RWPE2 (cell line): ENCODE results near the gene CYP51A1.
A peak's percentile ranks its signal among the peaks of the same experiment; 100 is the strongest.

Experiments
- ATAC-seq: fragments of 200-7000 bp; cut with Tn5 transposase; 3 replicates; pipeline ENCODE4 v1.9.1; 2021; ENCODE audit warnings: low read depth
- DNase-seq: peaks from one replicate; pipeline ENCODE4 v3.0.0-alpha.2; 2020; ENCODE audit warnings: low spot score
- H3K27ac ChIP-seq: fragments of 450-650 bp; 2 replicates; pipeline ENCODE4 v1.5.1; 2017; ENCODE audit warnings: mild to moderate bottlenecking; ENCODE audit not compliant: poor library complexity, severe bottlenecking
- H3K27me3 ChIP-seq: fragments of 250-450 bp; sonication (Bioruptor Pico); 2 replicates; pipeline ENCODE4 v1.5.1; 2021; ENCODE audit warnings: mild to moderate bottlenecking, moderate library complexity; ENCODE audit not compliant: insufficient read depth, poor library complexity, severe bottlenecking
- H3K36me3 ChIP-seq: fragments of 250-450 bp; sonication (Bioruptor Pico); 2 replicates; pipeline ENCODE4 v1.5.1; 2020; ENCODE audit warnings: low read depth, mild to moderate bottlenecking, moderate library complexity
- H3K4me1 ChIP-seq: fragments of 250-450 bp; sonication (Bioruptor Pico); 2 replicates; pipeline ENCODE4 v1.5.1; 2021; ENCODE audit warnings: mild to moderate bottlenecking, moderate library complexity; ENCODE audit not compliant: insufficient read depth, poor library complexity, severe bottlenecking
- H3K4me3 ChIP-seq: fragments of 250-450 bp; sonication (Bioruptor Pico); 2 replicates; pipeline ENCODE4 v1.5.1; 2021; ENCODE audit warnings: mild to moderate bottlenecking, moderate library complexity; ENCODE audit not compliant: severe bottlenecking
- H3K9me3 ChIP-seq: fragments of 250-450 bp; sonication (Bioruptor Pico); 2 replicates; pipeline ENCODE4 v1.5.1; 2021; ENCODE audit warnings: mild to moderate bottlenecking, moderate library complexity; ENCODE audit not compliant: severe bottlenecking
- TF ChIP-seq, protein P1 (sequence below): fragments of 450-650 bp; IDR thresholded peaks from one replicate; pipeline ENCODE4 v1.5.1; 2017; ENCODE audit warnings: mild to moderate bottlenecking, moderate library complexity; ENCODE audit not compliant: poor library complexity, severe bottlenecking

Gene CYP51A1

DNA sequence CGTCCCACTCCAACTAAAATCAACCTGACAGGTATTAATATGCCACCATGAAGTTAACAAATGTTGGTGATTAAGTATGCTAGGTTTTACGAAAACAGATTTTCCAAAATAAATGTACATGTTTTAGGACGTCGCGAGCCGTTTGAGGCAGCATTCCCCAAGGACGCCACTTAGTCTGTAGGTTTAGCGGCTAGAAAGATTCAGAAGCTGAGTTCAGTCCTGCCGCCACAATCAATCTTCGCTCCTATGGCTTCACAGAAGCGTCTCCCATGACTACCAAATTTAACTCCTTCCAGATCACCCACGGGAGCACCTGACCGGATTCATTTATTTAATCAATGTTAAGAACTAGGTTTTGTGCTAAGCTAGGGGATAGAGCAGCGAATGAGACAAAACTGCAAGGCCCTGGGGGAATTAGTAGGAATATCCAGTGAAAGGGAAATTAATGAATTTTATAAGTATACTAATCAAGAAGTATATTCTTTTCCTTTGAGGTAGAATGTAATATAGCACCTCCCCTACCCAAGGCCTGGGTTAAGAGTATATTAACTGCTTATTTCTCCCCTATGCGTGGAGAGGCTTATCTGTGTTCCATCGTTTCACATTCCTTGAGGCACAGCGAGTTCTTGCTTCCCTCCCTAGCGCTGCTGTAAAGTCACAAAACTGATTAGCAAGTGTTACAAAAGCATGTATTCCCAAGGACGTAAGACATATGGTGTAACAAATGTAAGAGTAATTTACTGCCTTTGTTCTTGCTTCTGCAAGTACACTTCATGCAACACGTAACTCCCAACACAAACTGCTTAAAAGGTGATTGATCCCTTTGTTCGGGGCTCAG, 994 bp upstream of the CYP51A1 start:
- DNase-seq (no peak), ATAC-seq (peak; percentile 13; the same call in 1 of the 3 replicates)
- no peaks in the 10 kb centered on the region for H3K9me3 ChIP-seq
- H3K27ac ChIP-seq: peak overlapping the region; percentile 84
- H3K4me3 ChIP-seq: peak overlapping the region; percentile 87
- no peaks in the 10 kb centered on the region for H3K4me1 ChIP-seq
- no peaks in the 10 kb centered on the region for H3K27me3 ChIP-seq
- H3K36me3 ChIP-seq: peaks cover 33% of the 10 kb centered on the region
- TF ChIP-seq, protein P1, sequence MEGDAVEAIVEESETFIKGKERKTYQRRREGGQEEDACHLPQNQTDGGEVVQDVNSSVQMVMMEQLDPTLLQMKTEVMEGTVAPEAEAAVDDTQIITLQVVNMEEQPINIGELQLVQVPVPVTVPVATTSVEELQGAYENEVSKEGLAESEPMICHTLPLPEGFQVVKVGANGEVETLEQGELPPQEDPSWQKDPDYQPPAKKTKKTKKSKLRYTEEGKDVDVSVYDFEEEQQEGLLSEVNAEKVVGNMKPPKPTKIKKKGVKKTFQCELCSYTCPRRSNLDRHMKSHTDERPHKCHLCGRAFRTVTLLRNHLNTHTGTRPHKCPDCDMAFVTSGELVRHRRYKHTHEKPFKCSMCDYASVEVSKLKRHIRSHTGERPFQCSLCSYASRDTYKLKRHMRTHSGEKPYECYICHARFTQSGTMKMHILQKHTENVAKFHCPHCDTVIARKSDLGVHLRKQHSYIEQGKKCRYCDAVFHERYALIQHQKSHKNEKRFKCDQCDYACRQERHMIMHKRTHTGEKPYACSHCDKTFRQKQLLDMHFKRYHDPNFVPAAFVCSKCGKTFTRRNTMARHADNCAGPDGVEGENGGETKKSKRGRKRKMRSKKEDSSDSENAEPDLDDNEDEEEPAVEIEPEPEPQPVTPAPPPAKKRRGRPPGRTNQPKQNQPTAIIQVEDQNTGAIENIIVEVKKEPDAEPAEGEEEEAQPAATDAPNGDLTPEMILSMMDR: no peak

DNA sequence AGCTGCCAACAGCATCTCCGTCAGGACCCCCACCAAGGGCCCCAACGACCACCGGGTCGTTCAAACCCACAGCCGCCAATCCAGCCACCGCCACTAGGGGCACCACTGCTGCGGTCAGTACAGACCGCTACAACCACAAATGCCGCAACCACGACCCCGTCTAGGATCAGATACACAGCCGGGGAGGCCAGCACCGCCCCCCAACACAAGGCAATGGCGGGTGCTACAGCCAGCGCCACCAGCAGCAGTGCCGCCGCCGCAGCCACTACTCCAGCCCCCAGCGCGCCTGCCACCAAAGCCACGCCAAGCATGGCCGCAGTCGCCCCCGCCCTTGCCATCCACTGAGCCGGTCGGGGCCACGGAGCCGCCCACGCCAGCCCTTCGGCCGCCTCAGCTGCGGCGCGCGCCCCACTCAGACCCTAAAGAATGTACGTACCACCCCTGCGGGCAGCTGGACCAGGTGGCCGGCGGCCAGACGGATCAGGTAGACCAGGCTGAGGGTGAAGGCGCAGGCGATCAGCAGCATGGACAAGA, 473 bp downstream of the CYP51A1 start:
- no peaks in the 10 kb centered on the region for H3K27me3 ChIP-seq
- H3K4me1 ChIP-seq: no peaks in the 10 kb centered on the region
- H3K4me3 ChIP-seq: peak overlapping the region; percentile 87
- peak; percentile 28 for ATAC-seq
- H3K9me3 ChIP-seq: no peaks in the 10 kb centered on the region
- H3K27ac ChIP-seq: peak overlapping the region; percentile 84
- H3K36me3 ChIP-seq: peaks cover 47% of the 10 kb centered on the region
- DNase-seq: peak; percentile 71
- TF ChIP-seq, protein P1: peak; percentile 85

DNA sequence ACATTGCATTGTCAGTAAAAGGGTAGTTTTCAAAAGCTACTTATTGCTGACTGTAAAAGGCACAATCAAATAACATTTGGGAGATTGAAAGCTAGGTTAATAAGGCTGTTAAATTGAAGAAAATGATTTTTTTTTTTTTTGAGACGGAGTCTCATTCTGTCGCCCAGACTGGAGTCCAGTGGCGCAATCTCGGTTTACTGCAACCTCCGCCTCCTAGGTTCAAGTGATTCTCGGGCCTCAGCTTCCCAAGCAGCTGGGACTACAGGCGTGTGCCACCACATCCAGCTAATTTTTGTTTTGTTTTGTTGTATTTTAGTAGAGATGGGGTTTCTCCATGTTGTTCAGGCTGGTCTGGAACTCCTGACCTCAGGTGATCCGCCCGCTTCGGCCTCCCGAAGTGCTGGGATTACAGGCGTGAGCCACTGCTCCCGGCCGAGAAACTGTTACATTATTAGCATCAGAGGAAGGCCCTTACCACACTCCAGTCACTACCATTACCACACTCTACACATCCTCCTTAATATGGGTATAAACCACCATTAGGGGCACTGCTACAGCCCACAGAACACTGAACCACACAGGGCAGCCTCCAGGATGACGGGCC, 1.0 kb downstream of the CYP51A1 start:
- Histone ChIP-seq H3K4me1 (no peaks in the 10 kb centered on the region), H3K4me3 (peak overlapping the region; percentile 87), H3K27me3 (no peaks in the 10 kb centered on the region), H3K36me3 (peaks cover 53% of the 10 kb centered on the region), H3K9me3 (no peaks in the 10 kb centered on the region), H3K27ac (peak overlapping the region; percentile 84)
- no peak for DNase-seq
- peak; percentile 30 for ATAC-seq
- TF ChIP-seq, protein P1: no peak

DNA sequence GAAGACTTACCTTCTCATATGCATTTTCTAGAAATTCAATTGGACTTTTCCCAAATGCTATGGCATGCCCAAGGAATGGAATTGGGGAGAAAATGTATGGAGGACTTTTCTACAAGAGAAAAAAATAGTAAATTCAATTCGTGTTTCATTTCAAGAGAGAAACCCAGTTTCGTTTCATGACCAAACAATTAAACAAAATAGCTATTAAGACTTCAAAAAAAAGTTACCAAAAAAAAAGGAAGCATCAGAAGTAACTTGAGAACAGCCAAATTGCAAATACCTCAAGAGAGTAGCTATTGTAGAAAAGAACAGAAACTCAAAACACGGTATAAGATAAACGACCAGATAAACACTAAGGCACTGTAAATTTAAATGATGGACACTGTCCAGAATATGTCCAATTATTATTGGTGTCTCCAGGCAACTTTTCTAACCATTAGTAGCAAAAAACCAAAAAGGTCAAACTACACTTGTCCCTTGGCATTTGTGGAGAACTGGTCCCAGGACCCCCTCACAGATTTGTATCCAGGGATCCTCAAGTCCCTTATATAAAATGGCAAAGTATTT, 2.4 kb downstream of the CYP51A1 start:
- DNase-seq (no peak), ATAC-seq (no peak)
- Histone ChIP-seq H3K9me3 (no peaks in the 10 kb centered on the region), H3K4me3 (peak overlapping the region; percentile 87), H3K4me1 (no peaks in the 10 kb centered on the region), H3K27me3 (no peaks in the 10 kb centered on the region), H3K27ac (no peak overlapping the region), H3K36me3 (peaks cover 67% of the 10 kb centered on the region)
- TF ChIP-seq, protein P1: no peak
